Gastrocnemius medialis (tissue), 4 donors: ENCODE data around the gene GPR55. TPM values are rescaled to one million over a fixed set of nuclear protein-coding genes. Genes with fewer than 3 reads are reported as not detected.

Source experiments
- ATAC-seq, 2 donors: fragments of 150-250 bp; one replicate each; pipeline ENCODE4 v1.9.1; 2016
- DNase-seq, 2 donors: peaks; one replicate each; pipeline ENCODE4 v3.0.0-alpha.2; 2019
- H3K27ac ChIP-seq, 4 donors: fragments of 200-600 bp; sonication (generic); 1 replicate in 1 of 4; 2 replicates in 3 of 4; pipeline ENCODE4 v1.5.1; 2016 to 2018; ENCODE audit warnings: mild to moderate bottlenecking in 2 of 4, moderate library complexity in 1 of 4
- H3K27me3 ChIP-seq, 3 donors: fragments of 200-600 bp; sonication (generic) in 2 of 3; 1 replicate in 1 of 3; 2 replicates in 2 of 3; pipeline versions ENCODE4 v1.5.1 to v1.6.0; 2016 to 2019; ENCODE audit warnings: mild to moderate bottlenecking in 1 of 3, moderate library complexity in 1 of 3
- H3K36me3 ChIP-seq, 2 donors: fragments of 200-600 bp; sonication (generic) in 1 of 2; one replicate each; pipeline ENCODE4 v1.5.1; 2017 to 2018
- H3K4me1 ChIP-seq, 2 donors: fragments of 200-600 bp; sonication (generic) in 1 of 2; one replicate each; pipeline ENCODE4 v1.5.1; 2016 to 2017; ENCODE audit warnings: mild to moderate bottlenecking in 2 of 2
- H3K4me3 ChIP-seq, 4 donors: fragments of 200-600 bp; sonication (generic) in 3 of 4; 1 replicate in 1 of 4; 2 replicates in 3 of 4; pipeline ENCODE4 v1.5.1; 2016 to 2019; ENCODE audit warnings: mild to moderate bottlenecking in 2 of 4
- H3K9me3 ChIP-seq, 3 donors: fragments of 200-600 bp; sonication (generic) in 2 of 3; 1 replicate in 1 of 3; 2 replicates in 2 of 3; pipeline ENCODE4 v1.5.1; 2016 to 2019
- CTCF ChIP-seq, 5 experiments: fragments of 450-650 bp in 3 of 5; fragments of 200-600 bp in 2 of 5; sonication (generic) in 2 of 5; IDR thresholded peaks in 4 of 5; conservative IDR thresholded peaks in 1 of 5; 1 replicate in 4 of 5; 2 replicates in 1 of 5; pipeline ENCODE4 v1.5.1; 2016 to 2019; ENCODE audit warnings: antibody characterized with exemption in 5 of 5, mild to moderate bottlenecking in 3 of 5, moderate library complexity in 3 of 5
- POLR2A ChIP-seq, 2 donors: fragments of 450-650 bp; IDR thresholded peaks; one replicate each; pipeline ENCODE4 v1.6.1; 2017; ENCODE audit warnings: antibody characterized with exemption in 2 of 2, mild to moderate bottlenecking in 2 of 2, moderate library complexity in 2 of 2
- in situ Hi-C, 4 donors: fragments of 200-750 bp; cut with MboI; loops; one replicate each; pipeline versions ENCODE4 v1.15.0 to v1.8.0; 2017; ENCODE audit warnings: low sequenced_read_pairs in 4 of 4
- intact Hi-C: fragments of 100-400 bp; cut with DNase I; formaldehyde crosslinking; loops from one replicate; pipeline ENCODE4 v1.15.1; 2023; ENCODE audit warnings: low total_unique reads
- total RNA-seq, 4 donors: library from RNA; depleted of rRNA; stranded (reverse); fragments of >200 nt; gene quantifications; one replicate each; pipeline versions ENCODE4 v1.1.0 to v1.2.3, GENCODE V29; 2016

GPR55 gene
- total RNA-seq, 4 donors from 2014 or later: not detected

- no peaks in the 10 kb centered on the region for H3K36me3 ChIP-seq
- H3K27me3 ChIP-seq: peaks cover 0 to 8% (median 0%) of the 10 kb centered on the region in 3 donors
- intact Hi-C loops: no loop called here
- no peaks in the 10 kb centered on the region for H3K4me1 ChIP-seq
- no peak for DNase-seq
- in situ Hi-C loops: no loop called here
- H3K27ac ChIP-seq: no peak overlapping the region
- H3K4me3 ChIP-seq: no peak overlapping the region
- TF ChIP-seq CTCF (IDR thresholded peaks at IDR 0.05 in 4 of 5, conservative IDR thresholded peaks at IDR 0.05 in 1 of 5) (no peak), POLR2A (IDR thresholded peaks at IDR 0.05) (no peak)
- ATAC-seq: no peak
- H3K9me3 ChIP-seq: no peaks in the 10 kb centered on the region
Observed at GRCh38 chr2:230929381-230930148, 4.5 kb upstream of the GPR55 start.

GRCh38 chr2:230928701-230929380, 3.8 kb upstream of the GPR55 start:
- intact Hi-C loops: no loop called here
- DNase-seq: no peak
- TF ChIP-seq CTCF (IDR thresholded peaks at IDR 0.05 in 4 of 5, conservative IDR thresholded peaks at IDR 0.05 in 1 of 5) (no peak), POLR2A (IDR thresholded peaks at IDR 0.05) (no peak)
- in situ Hi-C loops: no loop called here
- no peak overlapping the region for H3K4me3 ChIP-seq
- H3K27me3 ChIP-seq: peaks cover 0 to 1% (median 0%) of the 10 kb centered on the region in 3 donors
- no peaks in the 10 kb centered on the region for H3K9me3 ChIP-seq
- no peak for ATAC-seq
- no peaks in the 10 kb centered on the region for H3K36me3 ChIP-seq
- no peaks in the 10 kb centered on the region for H3K4me1 ChIP-seq
- H3K27ac ChIP-seq: no peak overlapping the region

- no peaks in the 10 kb centered on the region for H3K9me3 ChIP-seq
- in situ Hi-C loops: no loop called here
- TF ChIP-seq POLR2A (IDR thresholded peaks at IDR 0.05) (no peak), CTCF (IDR thresholded peaks at IDR 0.05 in 4 of 5, conservative IDR thresholded peaks at IDR 0.05 in 1 of 5) (no peak)
- H3K4me1 ChIP-seq: no peaks in the 10 kb centered on the region
- intact Hi-C loops: no loop called here
- no peak for ATAC-seq
- H3K4me3 ChIP-seq: no peak overlapping the region
- no peak for DNase-seq
- H3K27me3 ChIP-seq: no peaks in the 10 kb centered on the region
- no peaks in the 10 kb centered on the region for H3K36me3 ChIP-seq
- no peak overlapping the region for H3K27ac ChIP-seq
Observed at GRCh38 chr2:230927711-230928341, 2.8 kb upstream of the GPR55 start.

GRCh38 chr2:230925879-230926765, 1.1 kb upstream of the GPR55 start:
- Histone ChIP-seq H3K27me3 (no peaks in the 10 kb centered on the region), H3K4me3 (no peak overlapping the region), H3K27ac (no peak overlapping the region), H3K4me1 (no peaks in the 10 kb centered on the region), H3K36me3 (no peaks in the 10 kb centered on the region), H3K9me3 (no peaks in the 10 kb centered on the region)
- no peak for DNase-seq
- no peak for ATAC-seq
- no peak for TF ChIP-seq POLR2A (IDR thresholded peaks at IDR 0.05)
- TF ChIP-seq CTCF (IDR thresholded peaks at IDR 0.05 in 4 of 5, conservative IDR thresholded peaks at IDR 0.05 in 1 of 5): no peak
- in situ Hi-C loops (no loop called here), intact Hi-C loops (no loop called here)
